HG03135 (cell line): Measurements from ENCODE around the gene TGM6.

Source experiments
- ATAC-seq: cut with Tn5 transposase; IDR thresholded peaks from one replicate; pipeline ENCODE4 v1.9.1; 2021; ENCODE audit warnings: mild to moderate bottlenecking, moderate library complexity; ENCODE audit not compliant: unreplicated experiment

TGM6 gene

GRCh38 chr20:2480381-2480780, 99.7 kb downstream of the TGM6 start:
- ATAC-seq, result no peak
